D721Med (cell line): ENCODE results near the gene CDH16.

Experiments
- DNase-seq: peaks from one replicate; pipeline ENCODE4 v3.0.0; 2011; ENCODE audit warnings: low spot score; ENCODE audit not compliant: insufficient read length
- FAIRE-seq: peaks from 2 replicates; lab custom pipeline; 2011; peaks lifted over from hg19 to GRCh38; lab: Jason Lieb, UNC
- TF ChIP-seq, protein P1 (sequence below): IDR thresholded peaks from 2 replicates; pipeline ENCODE4 v1.5.1; 2012; ENCODE audit warnings: mild to moderate bottlenecking, control low read depth; ENCODE audit not compliant: insufficient read depth; ENCODE audit errors: missing control alignments

Gene CDH16, protein sequence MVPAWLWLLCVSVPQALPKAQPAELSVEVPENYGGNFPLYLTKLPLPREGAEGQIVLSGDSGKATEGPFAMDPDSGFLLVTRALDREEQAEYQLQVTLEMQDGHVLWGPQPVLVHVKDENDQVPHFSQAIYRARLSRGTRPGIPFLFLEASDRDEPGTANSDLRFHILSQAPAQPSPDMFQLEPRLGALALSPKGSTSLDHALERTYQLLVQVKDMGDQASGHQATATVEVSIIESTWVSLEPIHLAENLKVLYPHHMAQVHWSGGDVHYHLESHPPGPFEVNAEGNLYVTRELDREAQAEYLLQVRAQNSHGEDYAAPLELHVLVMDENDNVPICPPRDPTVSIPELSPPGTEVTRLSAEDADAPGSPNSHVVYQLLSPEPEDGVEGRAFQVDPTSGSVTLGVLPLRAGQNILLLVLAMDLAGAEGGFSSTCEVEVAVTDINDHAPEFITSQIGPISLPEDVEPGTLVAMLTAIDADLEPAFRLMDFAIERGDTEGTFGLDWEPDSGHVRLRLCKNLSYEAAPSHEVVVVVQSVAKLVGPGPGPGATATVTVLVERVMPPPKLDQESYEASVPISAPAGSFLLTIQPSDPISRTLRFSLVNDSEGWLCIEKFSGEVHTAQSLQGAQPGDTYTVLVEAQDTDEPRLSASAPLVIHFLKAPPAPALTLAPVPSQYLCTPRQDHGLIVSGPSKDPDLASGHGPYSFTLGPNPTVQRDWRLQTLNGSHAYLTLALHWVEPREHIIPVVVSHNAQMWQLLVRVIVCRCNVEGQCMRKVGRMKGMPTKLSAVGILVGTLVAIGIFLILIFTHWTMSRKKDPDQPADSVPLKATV

DNA sequence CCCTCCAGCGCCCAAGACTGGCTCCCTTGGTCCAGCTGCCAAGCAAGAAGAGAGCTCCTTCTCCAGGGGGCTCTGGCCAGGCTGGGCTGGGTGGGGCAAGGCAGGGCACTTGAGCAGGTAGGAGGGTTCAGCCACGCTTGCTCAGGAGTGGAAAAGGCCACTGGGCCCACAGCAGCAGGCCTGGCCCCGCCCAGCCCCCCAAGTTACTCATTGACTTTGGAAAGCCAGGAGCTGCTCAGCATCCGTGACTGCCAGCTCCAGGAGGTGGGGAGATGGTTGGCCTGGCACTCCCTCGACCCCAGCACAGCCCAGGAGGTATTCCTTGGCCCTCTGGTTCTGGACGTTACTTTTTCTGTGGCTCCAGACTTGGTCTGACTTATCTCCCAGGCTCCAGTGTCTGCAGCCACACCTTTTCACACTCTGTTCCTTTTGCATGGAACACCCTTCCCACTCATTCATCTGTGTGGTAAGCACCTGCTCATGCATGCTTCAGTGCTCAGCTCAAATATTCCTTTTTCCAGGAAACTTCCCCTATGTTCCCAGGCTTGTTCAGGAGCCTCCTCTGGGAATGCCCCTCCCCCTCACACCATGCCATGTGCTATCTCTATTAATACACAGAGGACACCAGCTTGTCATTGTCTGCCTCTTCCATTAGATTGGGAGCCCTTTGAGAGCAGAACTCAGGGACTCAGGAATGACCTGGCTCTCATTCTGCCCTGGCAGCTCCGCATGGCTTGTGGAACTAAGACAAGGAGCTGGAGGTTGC lies at the start of gene CDH16:
Gene CDH16, minus strand, starts transcription at position 83 of the 766 bp plus-strand sequence. CDS start 820 bp downstream, outside the sequence.
- FAIRE-seq (no peak), DNase-seq (no peak)
- TF ChIP-seq, protein P1, sequence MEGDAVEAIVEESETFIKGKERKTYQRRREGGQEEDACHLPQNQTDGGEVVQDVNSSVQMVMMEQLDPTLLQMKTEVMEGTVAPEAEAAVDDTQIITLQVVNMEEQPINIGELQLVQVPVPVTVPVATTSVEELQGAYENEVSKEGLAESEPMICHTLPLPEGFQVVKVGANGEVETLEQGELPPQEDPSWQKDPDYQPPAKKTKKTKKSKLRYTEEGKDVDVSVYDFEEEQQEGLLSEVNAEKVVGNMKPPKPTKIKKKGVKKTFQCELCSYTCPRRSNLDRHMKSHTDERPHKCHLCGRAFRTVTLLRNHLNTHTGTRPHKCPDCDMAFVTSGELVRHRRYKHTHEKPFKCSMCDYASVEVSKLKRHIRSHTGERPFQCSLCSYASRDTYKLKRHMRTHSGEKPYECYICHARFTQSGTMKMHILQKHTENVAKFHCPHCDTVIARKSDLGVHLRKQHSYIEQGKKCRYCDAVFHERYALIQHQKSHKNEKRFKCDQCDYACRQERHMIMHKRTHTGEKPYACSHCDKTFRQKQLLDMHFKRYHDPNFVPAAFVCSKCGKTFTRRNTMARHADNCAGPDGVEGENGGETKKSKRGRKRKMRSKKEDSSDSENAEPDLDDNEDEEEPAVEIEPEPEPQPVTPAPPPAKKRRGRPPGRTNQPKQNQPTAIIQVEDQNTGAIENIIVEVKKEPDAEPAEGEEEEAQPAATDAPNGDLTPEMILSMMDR, result no peak

DNA sequence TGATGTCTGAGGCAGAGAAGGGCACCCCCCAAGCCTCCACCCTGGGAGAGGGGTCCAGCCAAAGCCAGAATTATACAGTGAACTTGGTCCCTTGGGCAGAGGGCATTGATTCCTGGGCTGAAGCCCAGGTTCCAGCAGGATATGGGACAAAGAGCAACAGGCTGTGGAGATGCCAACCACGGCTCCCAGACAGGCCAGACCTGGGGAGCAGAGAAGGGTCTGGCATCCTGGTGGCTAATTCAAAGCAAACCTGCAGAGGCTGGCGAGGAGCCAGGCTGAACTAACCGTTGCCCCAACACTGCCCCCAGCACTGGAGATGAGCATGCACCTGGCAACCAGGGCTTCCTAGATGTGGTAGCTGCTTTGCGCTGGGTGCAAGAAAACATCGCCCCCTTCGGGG lies 45.4 kb upstream of the CDH16 start:
- no peak for DNase-seq
- TF ChIP-seq, protein P1, result no peak
- FAIRE-seq, result no peak

DNA sequence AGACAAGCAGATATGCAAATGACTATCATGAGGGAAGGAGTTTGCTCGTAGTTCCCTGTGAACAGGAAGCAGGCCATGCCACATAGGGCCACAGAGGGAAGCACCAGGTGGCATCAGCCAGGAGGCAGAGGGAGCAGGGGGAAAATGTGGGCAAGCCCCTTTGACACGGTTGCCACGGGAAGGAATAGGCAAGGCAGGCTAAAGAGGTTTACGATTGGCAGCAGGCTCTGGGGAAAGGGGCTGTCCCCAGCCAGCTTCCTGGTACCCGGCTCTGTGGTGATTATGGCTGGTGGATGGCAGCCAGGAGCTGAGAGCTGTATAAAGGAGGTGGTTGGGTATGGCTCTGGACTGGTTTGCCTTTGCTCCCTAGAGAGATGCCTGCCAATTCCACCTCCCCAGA lies 43.2 kb upstream of the CDH16 start:
- DNase-seq, result no peak
- FAIRE-seq, result no peak
- TF ChIP-seq, protein P1, result no peak

DNA sequence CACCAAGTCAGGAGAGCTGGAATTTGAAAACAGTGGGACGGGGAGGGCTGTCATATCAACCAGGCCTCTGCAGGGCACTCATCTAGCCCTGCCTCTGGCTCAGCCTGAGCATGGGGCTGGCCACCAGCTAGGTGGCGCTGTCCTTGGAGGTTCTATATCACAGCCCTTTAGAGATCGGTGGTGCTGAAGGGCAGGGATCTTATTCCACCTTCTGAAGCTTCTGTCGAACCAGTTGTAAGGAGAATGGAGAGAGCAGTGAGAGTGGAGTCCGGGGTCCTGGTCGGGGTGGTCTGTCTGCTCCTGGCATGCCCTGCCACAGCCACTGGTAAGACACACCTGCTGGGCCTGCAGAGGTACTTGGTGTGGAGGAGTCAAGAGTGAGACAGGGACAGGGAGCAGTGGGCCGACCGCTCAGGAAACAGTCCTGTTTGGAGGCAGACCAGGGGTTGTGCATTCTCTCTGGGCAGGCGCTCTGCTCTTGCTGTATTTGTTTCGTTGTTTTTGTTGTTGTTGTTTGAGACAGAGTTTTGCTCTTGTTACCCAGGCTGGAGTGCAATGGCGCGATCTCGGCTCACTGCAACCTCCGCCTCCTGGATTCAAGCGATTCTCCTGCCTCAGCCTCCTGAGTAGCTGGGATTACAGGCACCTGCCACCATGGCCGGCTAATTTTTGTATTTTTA lies 42.5 kb upstream of the CDH16 start, which contains the start of gene CES3:
Gene CES3, plus strand, starts transcription at position 202 of the 680 bp plus-strand sequence. Its CDS starts 42 bp downstream, at position 244.
- TF ChIP-seq, protein P1, result peak; percentile 95
- FAIRE-seq, result no peak
- peak; percentile 29 for DNase-seq

DNA sequence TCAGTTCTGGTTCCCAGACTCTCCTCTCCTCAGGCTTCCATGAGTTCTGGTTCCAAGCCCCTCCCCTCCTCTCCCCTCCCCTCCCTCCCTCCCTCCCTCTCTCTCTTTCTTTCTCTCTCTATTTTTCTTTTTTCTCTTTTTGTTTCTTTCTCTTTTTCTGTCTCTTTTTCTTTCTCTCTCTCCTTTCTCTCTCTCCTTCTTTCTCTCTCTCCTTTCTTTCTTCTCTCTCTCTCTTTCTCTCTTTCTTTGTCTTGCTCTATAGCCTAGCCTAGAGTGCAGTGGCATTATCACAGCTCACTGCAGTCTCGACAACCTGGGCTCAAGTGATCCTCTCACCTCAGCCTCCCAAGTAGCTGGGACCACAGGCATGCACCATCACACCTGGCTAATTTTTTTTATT lies 41.6 kb upstream of the CDH16 start:
- no peak for DNase-seq
- TF ChIP-seq, protein P1, result no peak
- no peak for FAIRE-seq

DNA sequence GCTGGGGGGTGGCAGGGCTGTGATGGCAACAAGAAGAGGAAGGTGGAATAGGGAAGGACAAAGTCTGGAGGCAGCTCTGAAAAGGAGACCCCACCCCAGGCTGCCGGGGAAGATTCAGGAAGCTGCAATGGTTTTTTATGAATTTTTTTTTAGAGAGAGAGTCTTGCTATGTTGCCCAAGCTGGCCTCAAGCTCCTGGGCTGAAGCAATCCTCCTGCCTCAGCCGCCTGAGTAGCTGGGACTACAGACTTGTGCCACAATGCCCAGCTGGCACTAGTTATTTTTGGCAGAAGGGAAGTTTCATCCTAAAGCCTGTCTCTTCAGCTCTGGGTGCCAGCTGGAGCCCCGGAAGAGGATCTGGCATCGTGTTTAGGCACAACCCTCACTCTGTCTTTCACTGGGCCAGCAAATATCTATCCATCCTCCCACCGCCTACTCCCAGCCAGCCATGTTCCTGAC lies 41.0 kb upstream of the CDH16 start:
- TF ChIP-seq, protein P1, result no peak
- no peak for DNase-seq
- FAIRE-seq, result no peak
